ENCODE results near the gene MMP28. TPM values are rescaled to one million over a fixed set of nuclear protein-coding genes. Genes with fewer than 3 reads are reported as not detected.

Gene MMP28
- polyA plus RNA-seq, 1 experiment = 0.28 TPM

GRCh38 chr17:35808962-35809854 is 13.8 kb upstream of the MMP28 start, which contains the start of gene TAF15:
TSS of gene TAF15 (plus strand) at chr17:35809484. CDS start at chr17:35809570, 86 bp downstream.
- Histone ChIP-seq H3K36me3 (ENCODE audit: control insufficient read depth, insufficient read depth, low read length) (no peaks in the 10 kb centered on the region), H3K27me3 (ENCODE audit: control insufficient read depth, insufficient read depth, low read length) (no peaks in the 10 kb centered on the region), H3K4me3 (ENCODE audit: low read depth, low read length) (peak within 1 kb of the TSS; percentile 71)
- TF ChIP-seq CTCF (IDR thresholded peaks at IDR 0.05; ENCODE audit: insufficient read depth, low read depth, low read length) = peak; percentile 91
- CTCF ChIA-PET = interaction anchor here (0.7 to 11.2 kb wide), 22 partner anchors 8 to 1169 kb away, joined by 3 to 425 read pairs (median 4); partner anchors contain the start of genes C17orf50 and MMP28
- POLR2A ChIA-PET = interaction anchor here (0.7 to 0.8 kb wide), 4 partner anchors 45 to 1364 kb away, joined by 3 to 5 read pairs (median 3); no protein-coding TSS in a partner anchor
- peak; percentile 94 for DNase-seq (ENCODE audit: low read depth)

- no peak for TF ChIP-seq CTCF (IDR thresholded peaks at IDR 0.05; ENCODE audit: insufficient read depth, low read depth, low read length)
- Histone ChIP-seq H3K4me3 (ENCODE audit: low read depth, low read length) (peak overlapping the region; percentile 71), H3K36me3 (ENCODE audit: control insufficient read depth, insufficient read depth, low read length) (no peaks in the 10 kb centered on the region), H3K27me3 (ENCODE audit: control insufficient read depth, insufficient read depth, low read length) (no peaks in the 10 kb centered on the region)
- DNase-seq (ENCODE audit: low read depth) = no peak
- ChIA-PET POLR2A (interaction anchor here (0.8 kb wide), 1 partner anchor 44 kb away, joined by 3 read pairs; no protein-coding TSS in a partner anchor), CTCF (interaction anchor here (0.7 to 11.2 kb wide), 20 partner anchors 8 to 1168 kb away, joined by 3 to 425 read pairs (median 4); partner anchors contain the start of genes C17orf50 and MMP28)
These were observed 13.0 kb upstream of the MMP28 start for GRCh38 chr17:35808240-35808961.

GRCh38 chr17:35807371-35808144 is 12.1 kb upstream of the MMP28 start:
- Histone ChIP-seq H3K27me3 (ENCODE audit: control insufficient read depth, insufficient read depth, low read length) (no peaks in the 10 kb centered on the region), H3K36me3 (ENCODE audit: control insufficient read depth, insufficient read depth, low read length) (no peaks in the 10 kb centered on the region), H3K4me3 (ENCODE audit: low read depth, low read length) (no peak overlapping the region)
- DNase-seq (ENCODE audit: low read depth) = peak; percentile 26
- CTCF ChIA-PET = interaction anchor here (1.2 to 11.2 kb wide), 11 partner anchors 9 to 194 kb away, joined by 3 to 425 read pairs (median 9); partner anchors contain the start of genes C17orf50 and MMP28
- POLR2A ChIA-PET = no interaction called here
- TF ChIP-seq CTCF (IDR thresholded peaks at IDR 0.05; ENCODE audit: insufficient read depth, low read depth, low read length) = no peak

GRCh38 chr17:35804658-35805192 is 9.3 kb upstream of the MMP28 start:
- Histone ChIP-seq H3K27me3 (ENCODE audit: control insufficient read depth, insufficient read depth, low read length) (no peaks in the 10 kb centered on the region; the same call in 1 of the 2 replicates), H3K4me3 (ENCODE audit: low read depth, low read length) (no peak overlapping the region), H3K36me3 (ENCODE audit: control insufficient read depth, insufficient read depth, low read length) (no peaks in the 10 kb centered on the region)
- ChIA-PET CTCF (interaction anchor here (0.6 to 11.2 kb wide), 17 partner anchors 8 to 197 kb away, joined by 3 to 425 read pairs (median 7); partner anchors contain the start of gene C17orf50), POLR2A (interaction anchor here (0.5 kb wide), 1 partner anchor 8 kb away, joined by 5 read pairs; no protein-coding TSS in a partner anchor)
- DNase-seq (ENCODE audit: low read depth) = peak; percentile 79
- peak; percentile 96 for TF ChIP-seq CTCF (IDR thresholded peaks at IDR 0.05; ENCODE audit: insufficient read depth, low read depth, low read length)

Measured in BJ (cell line).